HG03378 (cell line): ENCODE data around the gene OR2AK2.

Experiments
- ATAC-seq: cut with Tn5 transposase; IDR thresholded peaks from one replicate; pipeline ENCODE4 v1.9.1; 2021; ENCODE audit warnings: mild to moderate bottlenecking, moderate library complexity; ENCODE audit not compliant: unreplicated experiment

The OR2AK2 gene, protein sequence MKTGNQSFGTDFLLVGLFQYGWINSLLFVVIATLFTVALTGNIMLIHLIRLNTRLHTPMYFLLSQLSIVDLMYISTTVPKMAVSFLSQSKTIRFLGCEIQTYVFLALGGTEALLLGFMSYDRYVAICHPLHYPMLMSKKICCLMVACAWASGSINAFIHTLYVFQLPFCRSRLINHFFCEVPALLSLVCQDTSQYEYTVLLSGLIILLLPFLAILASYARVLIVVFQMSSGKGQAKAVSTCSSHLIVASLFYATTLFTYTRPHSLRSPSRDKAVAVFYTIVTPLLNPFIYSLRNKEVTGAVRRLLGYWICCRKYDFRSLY

DNA sequence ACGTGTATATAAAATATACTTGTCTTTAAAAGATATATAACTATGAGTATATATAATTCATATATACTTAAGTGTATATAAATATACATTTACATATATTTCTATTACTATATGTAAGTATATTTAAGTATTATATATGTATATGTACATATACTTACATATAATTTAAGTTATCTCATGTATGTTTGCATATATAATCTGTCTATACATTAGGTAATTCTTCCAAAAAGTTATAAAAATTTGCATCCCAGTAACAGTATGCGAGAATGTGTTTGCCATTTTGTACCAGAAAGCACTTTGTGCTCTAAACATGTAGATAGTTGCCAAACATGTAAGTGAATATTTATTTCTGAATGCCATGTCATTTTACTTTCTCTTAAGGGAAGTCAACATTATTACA lies at the start of gene OR2AK2:
OR2AK2 (plus strand) TSS at position 301 of the 400 bp plus-strand sequence. CDS start 144 bp downstream, outside the sequence.
- ATAC-seq, result no peak

GRCh38 chr1:247919952-247920351 lies 45.1 kb upstream of the OR2AK2 start, which contains the start of gene OR2T8:
Gene OR2T8 (plus strand): TSS chr1:247920252. CDS start chr1:247921018, 766 bp downstream.
- no peak for ATAC-seq

DNA sequence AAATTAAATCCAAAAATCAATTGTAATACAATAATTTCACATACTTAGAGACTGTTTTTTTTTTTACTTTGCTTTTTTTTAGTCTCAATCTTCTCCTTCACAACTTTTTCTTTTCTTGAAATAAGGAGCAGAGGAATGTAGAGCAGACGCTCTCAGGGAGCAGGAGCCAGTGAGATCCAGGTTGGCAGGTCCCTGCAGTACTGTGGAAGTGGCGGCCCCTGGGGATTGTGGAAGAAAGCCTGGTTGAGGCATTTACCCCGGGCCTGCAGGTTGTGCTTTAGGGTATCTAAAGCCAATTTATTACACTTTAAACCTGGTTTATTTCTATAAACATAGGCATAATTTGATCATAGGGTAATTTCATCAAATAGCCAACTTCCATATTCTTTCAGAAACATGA lies 41.1 kb upstream of the OR2AK2 start:
- no peak for ATAC-seq

DNA sequence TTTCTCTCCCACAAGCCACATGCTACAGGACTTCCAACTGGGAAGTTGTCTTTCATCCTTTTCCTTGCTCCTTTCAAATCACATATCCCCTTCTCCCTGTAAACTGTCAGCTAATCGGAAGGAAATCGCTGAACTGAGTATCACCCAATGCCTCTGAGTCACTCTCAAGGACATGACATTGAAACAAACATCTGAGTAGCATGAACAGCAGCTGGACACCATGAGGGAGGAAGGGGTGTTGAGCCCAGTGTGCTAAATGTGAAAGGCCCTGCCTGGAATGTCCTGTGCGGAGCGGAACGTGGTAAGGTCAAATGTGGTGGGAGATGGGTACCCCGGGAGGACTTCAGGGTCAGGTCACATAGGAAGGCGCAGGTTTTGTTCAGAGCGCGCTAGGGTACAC lies 40.2 kb upstream of the OR2AK2 start, which contains the start of gene OR2AJ1:
OR2AJ1 (plus strand) TSS at position 22 of the 400 bp plus-strand sequence. CDS start 8,880 bp downstream, outside the sequence.
- ATAC-seq, result no peak

DNA sequence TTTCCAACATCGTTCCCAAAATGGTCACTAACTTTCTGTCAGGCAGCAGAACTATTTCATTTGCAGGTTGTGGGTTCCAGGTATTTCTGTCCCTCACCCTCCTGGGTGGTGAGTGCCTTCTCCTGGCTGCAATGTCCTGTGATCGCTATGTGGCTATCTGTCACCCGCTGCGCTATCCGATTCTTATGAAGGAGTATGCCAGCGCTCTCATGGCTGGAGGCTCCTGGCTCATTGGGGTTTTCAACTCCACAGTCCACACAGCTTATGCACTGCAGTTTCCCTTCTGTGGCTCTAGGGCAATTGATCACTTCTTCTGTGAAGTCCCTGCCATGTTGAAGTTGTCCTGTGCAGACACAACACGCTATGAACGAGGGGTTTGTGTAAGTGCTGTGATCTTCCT lies 31.0 kb upstream of the OR2AK2 start:
- ATAC-seq, result no peak

GRCh38 chr1:247935781-247936180 lies 29.3 kb upstream of the OR2AK2 start:
- ATAC-seq, result no peak

DNA sequence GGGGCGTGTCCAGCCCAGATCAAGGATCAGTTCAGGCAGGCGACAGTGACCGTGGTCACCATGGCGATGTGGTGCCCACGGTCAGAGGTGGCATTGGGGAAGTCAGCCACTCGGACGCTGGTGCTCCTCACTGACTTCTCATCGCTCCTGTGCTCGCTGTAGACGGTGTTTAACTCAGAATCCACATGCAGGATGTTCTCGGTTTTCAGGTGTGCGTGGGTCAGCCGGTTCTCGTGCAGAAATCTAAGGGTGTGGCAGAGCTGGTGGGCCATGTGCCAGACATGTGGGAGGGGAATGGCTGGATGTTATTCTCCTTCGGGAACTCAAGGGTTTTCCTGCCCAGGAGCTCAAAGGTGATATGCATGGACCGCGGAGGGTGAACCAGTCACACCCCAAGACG lies 28.6 kb upstream of the OR2AK2 start:
- ATAC-seq, result no peak

DNA sequence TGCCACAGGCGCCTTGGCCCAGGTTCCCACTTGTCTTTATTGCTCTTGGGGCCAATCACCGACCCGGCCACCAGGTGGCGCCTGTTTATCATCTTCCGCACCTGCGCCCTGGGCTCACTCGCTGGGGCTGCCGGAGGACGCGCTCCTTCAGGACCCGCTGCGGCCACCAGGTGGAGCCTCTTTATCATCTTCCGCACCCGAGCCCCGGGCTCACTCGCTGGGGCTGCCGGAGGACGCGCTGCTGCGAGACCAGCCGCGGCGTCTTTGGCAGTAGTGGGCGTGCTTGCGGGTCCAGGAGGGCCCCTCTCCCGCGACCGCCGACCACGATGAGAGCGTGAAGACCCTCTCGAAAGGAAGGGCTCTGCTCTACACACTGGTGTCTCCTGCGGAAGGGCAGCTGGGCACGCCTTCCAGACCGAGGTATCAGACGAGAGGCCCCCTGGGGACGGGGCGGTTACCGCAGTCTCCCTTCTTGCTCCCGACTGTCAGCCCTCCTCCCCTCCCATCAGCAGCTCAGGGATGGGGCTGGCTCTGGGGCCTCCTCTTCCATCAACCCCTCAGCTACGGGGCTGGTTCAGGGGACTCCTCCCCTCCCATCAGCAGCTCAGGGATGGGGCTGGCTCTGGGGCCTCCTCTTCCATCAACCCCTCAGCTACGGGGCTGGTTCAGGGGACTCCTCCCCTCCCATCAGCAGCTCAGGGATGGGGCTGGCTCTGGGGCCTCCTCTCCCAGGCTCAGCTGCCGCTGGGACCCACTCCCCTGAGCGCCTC lies 27.9 kb upstream of the OR2AK2 start:
- peak; percentile 100 for ATAC-seq

DNA sequence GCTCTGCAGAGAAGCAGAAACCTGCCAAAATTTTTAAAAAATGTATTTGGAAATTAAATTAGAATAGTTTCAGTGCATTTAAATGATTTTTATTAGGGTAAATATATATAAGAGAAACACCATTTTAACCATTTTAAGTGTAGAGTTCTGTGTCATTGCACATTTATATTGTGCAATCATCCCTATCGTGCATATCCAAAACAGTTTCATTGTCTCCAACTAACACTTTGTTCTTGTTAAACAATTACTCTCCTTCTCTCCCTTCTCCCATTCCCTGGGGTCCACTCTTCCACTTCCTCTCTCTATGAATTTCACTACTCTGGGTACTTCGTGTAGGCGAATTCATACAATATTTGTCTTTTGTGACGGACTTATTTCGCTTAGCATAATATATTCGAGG lies 22.4 kb upstream of the OR2AK2 start:
- ATAC-seq, result no peak

- ATAC-seq, result no peak
Observed at GRCh38 chr1:247948558-247948957, 16.5 kb upstream of the OR2AK2 start, which contains the start of gene OR2L8. Gene OR2L8 (plus strand): TSS chr1:247948858. CDS start chr1:247948858, 0 bp downstream.

DNA sequence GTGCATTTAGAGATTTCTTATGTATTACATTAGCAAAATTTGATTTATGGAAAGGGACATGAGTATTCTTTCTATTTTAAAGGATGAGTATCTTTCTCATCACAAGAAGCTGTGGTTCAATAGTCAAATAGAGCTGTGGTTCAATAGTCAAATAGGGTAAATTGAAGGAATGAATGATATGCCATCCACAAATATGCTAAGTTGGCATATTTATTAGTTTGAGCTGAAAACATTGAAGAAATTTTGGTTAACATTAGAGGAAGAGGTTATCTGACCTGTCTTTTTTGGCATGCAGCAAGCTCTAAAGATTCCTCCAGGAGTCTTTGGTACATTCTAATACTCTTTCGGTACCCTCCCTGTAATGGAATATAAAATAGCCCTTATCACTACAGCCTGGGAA lies 11.6 kb upstream of the OR2AK2 start:
- ATAC-seq, result no peak

DNA sequence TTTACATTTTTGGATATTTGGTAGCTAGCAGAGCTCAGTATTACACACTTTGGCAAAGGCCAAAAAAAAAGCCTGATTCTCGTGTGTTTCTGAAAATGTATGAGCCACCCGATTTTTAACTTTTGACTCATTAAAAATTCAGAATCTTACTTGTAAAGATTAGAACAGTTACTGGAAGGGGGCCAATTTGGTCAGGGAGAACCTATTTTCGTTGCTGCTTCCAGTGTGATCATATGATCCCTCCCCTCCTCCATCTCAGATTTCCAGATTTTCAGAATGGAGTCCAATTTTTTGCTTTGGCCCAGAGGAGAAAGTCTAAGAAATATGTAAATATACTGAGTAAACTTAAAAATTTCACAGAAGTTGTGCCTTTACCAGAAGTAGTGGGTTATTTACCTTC lies 3.2 kb upstream of the OR2AK2 start:
- ATAC-seq, result no peak

DNA sequence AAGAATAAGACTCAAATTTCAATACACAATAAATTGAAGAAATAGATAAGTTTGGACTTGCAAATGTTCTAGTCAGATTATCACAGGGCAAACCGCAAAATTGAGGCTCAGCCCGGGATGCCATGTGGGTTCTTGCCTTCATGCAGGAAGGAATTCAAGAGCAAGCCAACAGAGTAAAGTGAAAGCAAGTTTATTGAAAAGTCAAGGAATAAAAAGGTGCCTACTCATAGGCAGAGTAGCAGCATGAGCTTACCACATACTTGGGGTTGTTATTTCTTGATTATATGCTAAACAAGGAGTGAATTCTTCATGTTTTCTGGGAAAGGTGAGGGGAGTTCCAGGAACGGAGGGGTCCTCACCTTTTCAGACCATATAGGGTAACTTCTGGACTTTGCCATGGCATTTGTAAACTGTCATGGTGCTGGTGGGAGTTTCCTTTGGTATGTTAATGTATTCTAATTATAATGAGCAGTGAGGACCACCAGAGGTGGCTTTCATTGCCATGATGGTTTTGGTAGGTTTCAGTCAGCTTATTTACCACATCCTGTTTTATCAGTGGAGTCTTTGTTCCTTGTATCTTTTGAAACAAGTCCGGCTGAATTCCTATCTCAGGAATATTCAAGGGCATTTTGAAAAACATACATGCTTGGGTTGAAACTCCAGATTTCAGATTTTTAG lies 2.0 kb upstream of the OR2AK2 start:
- ATAC-seq, result no peak

- peak; percentile 85 for ATAC-seq
Observed at GRCh38 chr1:247966532-247967204, 1.6 kb downstream of the OR2AK2 start.

DNA sequence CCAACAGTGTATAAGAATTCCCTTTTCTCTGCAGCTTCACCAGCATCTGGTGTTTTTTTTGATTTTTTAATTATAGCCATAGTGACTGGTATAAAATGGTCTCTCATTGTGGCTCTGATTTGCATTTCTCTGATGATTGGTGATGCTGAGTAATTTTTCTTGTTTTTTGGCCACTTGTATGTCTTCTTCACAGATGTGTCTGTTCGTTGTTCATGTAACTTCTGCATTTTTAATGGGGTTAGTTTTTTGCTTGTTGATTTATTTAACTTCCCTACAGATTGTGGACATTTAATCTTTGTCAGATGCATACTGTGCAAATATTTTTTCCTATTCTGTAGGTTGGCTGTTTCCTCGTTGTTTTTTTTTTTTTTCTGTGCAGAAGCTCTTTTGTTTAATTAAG lies 28.0 kb downstream of the OR2AK2 start:
- ATAC-seq, result no peak

GRCh38 chr1:247998811-247999210 lies 33.8 kb downstream of the OR2AK2 start:
- ATAC-seq, result no peak

DNA sequence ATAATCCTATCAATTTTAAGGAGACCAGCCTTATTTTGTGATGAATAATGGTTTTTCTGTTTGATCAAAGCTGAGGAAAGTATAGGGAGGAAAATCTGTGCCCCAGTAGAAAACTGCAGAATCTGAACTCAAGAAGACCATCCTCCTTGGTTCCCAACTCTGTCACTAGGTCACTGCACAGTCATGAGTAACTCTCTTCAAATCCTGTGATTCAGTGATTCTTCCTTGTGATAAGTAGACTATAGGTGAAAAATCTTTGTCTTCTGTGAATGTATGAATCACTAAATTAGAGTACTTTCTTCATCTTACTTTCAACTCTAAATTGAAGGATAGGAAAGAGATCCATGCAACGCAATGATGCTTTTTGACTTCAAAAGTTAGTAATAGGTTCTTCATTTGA lies 35.1 kb downstream of the OR2AK2 start:
- ATAC-seq, result no peak

GRCh38 chr1:248007778-248008177 lies 42.7 kb downstream of the OR2AK2 start:
- no peak for ATAC-seq

- ATAC-seq, result no peak
Observed at GRCh38 chr1:248009681-248010080, 44.6 kb downstream of the OR2AK2 start.

DNA sequence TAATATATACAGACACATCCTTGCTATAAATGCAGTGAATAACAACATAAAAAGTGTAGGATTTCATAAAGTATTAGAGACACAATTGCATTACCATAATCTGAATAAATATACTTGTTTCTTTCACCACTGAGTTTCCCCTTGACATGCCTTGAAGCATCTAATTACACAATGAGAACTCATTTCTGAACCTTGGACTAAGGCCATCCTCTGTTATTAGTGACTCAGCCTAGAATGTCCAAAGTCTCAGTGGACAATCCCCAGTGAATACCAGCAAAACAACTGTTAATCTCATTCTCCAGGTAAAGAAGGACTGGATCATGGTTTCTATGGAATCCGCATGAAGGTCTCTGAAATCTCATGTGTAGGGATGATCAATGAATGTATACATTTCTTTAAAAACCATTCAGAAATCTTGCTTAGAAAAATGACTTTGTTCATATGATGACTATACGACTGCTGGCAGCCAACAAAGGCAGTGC lies 48.2 kb downstream of the OR2AK2 start, which contains the start of gene OR2L5:
OR2L5 (plus strand) TSS at position 432 of the 482 bp plus-strand sequence. CDS start 8,288 bp downstream, outside the sequence.
- ATAC-seq, result no peak
